Liver (tissue), 9 donors: ENCODE data around the gene DRD4. TPM values are rescaled to one million over a fixed set of nuclear protein-coding genes. Genes with fewer than 3 reads are reported as not detected.
A peak's percentile ranks its signal among the peaks of the same experiment; 100 is the strongest.

Experiments
- DNase-seq: peaks from one replicate; pipeline ENCODE4 v3.0.0-alpha.2; 2017; ENCODE audit warnings: low spot score
- H3K27ac ChIP-seq, 2 donors: one replicate each; pipeline ENCODE4 v1.7.0; 2013; ENCODE audit warnings: inconsistent platforms in 2 of 2, low read length in 2 of 2, control low read depth in 1 of 2, low read depth in 1 of 2, mild to moderate bottlenecking in 1 of 2
- H3K27me3 ChIP-seq, 4 donors: one replicate each; pipeline versions ENCODE4 v1.6.1 to v1.7.0; 2013; ENCODE audit warnings: low read length in 3 of 4, inconsistent platforms in 1 of 4, mild to moderate bottlenecking in 1 of 4, moderate library complexity in 1 of 4; ENCODE audit not compliant: control insufficient read depth in 4 of 4, insufficient read depth in 4 of 4
- H3K36me3 ChIP-seq, 4 donors: one replicate each; pipeline versions ENCODE4 v1.6.1 to v1.7.0; 2013; ENCODE audit warnings: low read length in 3 of 4, mild to moderate bottlenecking in 3 of 4, low read depth in 1 of 4, moderate library complexity in 1 of 4; ENCODE audit not compliant: control insufficient read depth in 4 of 4, insufficient read depth in 3 of 4
- H3K4me1 ChIP-seq, 4 donors: one replicate each; pipeline versions ENCODE4 v1.6.1 to v1.7.0; 2013; ENCODE audit warnings: low read length in 3 of 4, mild to moderate bottlenecking in 3 of 4, moderate library complexity in 1 of 4; ENCODE audit not compliant: control insufficient read depth in 4 of 4, insufficient read depth in 4 of 4
- H3K4me3 ChIP-seq, 3 donors: one replicate each; pipeline versions ENCODE4 v1.6.1 to v1.7.0; 2013; ENCODE audit warnings: low read length in 3 of 3, control low read depth in 1 of 3, low read depth in 1 of 3, mild to moderate bottlenecking in 1 of 3
- H3K9ac ChIP-seq, 2 donors: one replicate each; pipeline ENCODE4 v1.7.0; 2013; ENCODE audit warnings: low read length in 2 of 2, mild to moderate bottlenecking in 2 of 2, moderate library complexity in 2 of 2, control low read depth in 1 of 2, low read depth in 1 of 2
- H3K9me3 ChIP-seq, 4 donors: one replicate each; pipeline versions ENCODE4 v1.6.1 to v1.7.0; 2013; ENCODE audit warnings: low read length in 3 of 4; ENCODE audit not compliant: control insufficient read depth in 4 of 4
- EGR1 ChIP-seq, 2 donors: IDR thresholded peaks; 2 replicates each; pipeline ENCODE4 v1.6.1; 2016 to 2018; ENCODE audit warnings: antibody characterized with exemption in 2 of 2, low read depth in 2 of 2
- FOXA2 ChIP-seq: IDR thresholded peaks from 2 replicates; pipeline ENCODE4 v1.6.1; 2016; ENCODE audit warnings: antibody characterized with exemption
- GABPA ChIP-seq, 2 donors: IDR thresholded peaks in 1 of 2; conservative IDR thresholded peaks in 1 of 2; 2 replicates each; pipeline ENCODE4 v1.6.1; 2016; ENCODE audit warnings: antibody characterized with exemption in 2 of 2, mild to moderate bottlenecking in 1 of 2, moderate library complexity in 1 of 2
- HNF4A ChIP-seq, 2 donors: conservative IDR thresholded peaks; 2 replicates each; pipeline ENCODE4 v1.6.1; 2016; ENCODE audit warnings: antibody characterized with exemption in 2 of 2, mild to moderate bottlenecking in 2 of 2
- HNF4G ChIP-seq: IDR thresholded peaks from 2 replicates; pipeline ENCODE4 v1.6.1; 2016; ENCODE audit warnings: antibody characterized with exemption
- JUND ChIP-seq, 2 donors: IDR thresholded peaks; 2 replicates each; pipeline ENCODE4 v1.6.1; 2016; ENCODE audit warnings: antibody characterized with exemption in 2 of 2
- MAX ChIP-seq: IDR thresholded peaks from 2 replicates; pipeline ENCODE4 v1.6.1; 2016; ENCODE audit warnings: antibody characterized with exemption
- NR2F2 ChIP-seq: IDR thresholded peaks from 2 replicates; pipeline ENCODE4 v1.6.1; 2016; ENCODE audit warnings: antibody characterized with exemption
- RAD21 ChIP-seq, 2 donors: IDR thresholded peaks; 2 replicates each; pipeline ENCODE4 v1.6.1; 2016; ENCODE audit warnings: antibody characterized with exemption in 2 of 2, mild to moderate bottlenecking in 2 of 2
- REST ChIP-seq: IDR thresholded peaks from 2 replicates; pipeline ENCODE4 v1.6.1; 2016; ENCODE audit warnings: antibody characterized with exemption, mild to moderate bottlenecking
- RXRA ChIP-seq, 2 donors: IDR thresholded peaks; 2 replicates each; pipeline ENCODE4 v1.6.1; 2017 to 2018; ENCODE audit warnings: antibody characterized with exemption in 2 of 2, mild to moderate bottlenecking in 1 of 2
- SP1 ChIP-seq: IDR thresholded peaks from 2 replicates; pipeline ENCODE4 v1.6.1; 2018; ENCODE audit warnings: antibody characterized with exemption, mild to moderate bottlenecking
- TAF1 ChIP-seq: conservative IDR thresholded peaks from 2 replicates; pipeline ENCODE4 v1.6.1; 2016; ENCODE audit warnings: antibody characterized with exemption, mild to moderate bottlenecking
- YY1 ChIP-seq: IDR thresholded peaks from 2 replicates; pipeline ENCODE4 v1.6.1; 2016; ENCODE audit warnings: antibody characterized with exemption, mild to moderate bottlenecking
- WGBS: extraction: QIAGEN DNeasy Blood & Tissue Kit; methylation state at CpG from one replicate; pipeline ENCODE4 v1.1.7; 2013; 5-methylcytosine and 5-hydroxymethylcytosine counted together
- polyA plus RNA-seq, 2 donors: library from polyadenylated mRNA; stranded (reverse) in 1 of 2; unstranded in 1 of 2; fragments of 200-250 nt in 1 of 2; fragments of >200 nt in 1 of 2; fragmentation: Nextera tagmentation in 1 of 2; extraction: Ambion mirVana in 1 of 2; gene quantifications; one replicate each; pipeline versions ENCODE4 v1.2.1 to v1.2.3, GENCODE V29; 2013 to 2015
- total RNA-seq, 2 donors: library from RNA; depleted of rRNA; stranded (reverse); fragments of >200 nt; gene quantifications; one replicate each; pipeline ENCODE4 v1.2.3, GENCODE V29; 2014
- TF ChIP-seq, protein P1 (sequence below): fragments of 150-350 bp; IDR thresholded peaks from 2 replicates; pipeline ENCODE4 v1.5.1; 2017; ENCODE audit warnings: improper control_type of control experiment, low read depth, low read length; ENCODE audit not compliant: missing input control
- TF ChIP-seq, protein P2 (sequence below): IDR thresholded peaks from 2 replicates; pipeline ENCODE4 v1.6.1; 2016; ENCODE audit warnings: antibody characterized with exemption
- donor health status: healthy.
- donor health status: healthy.
- donor health status: healthy.
- donor health status: healthy.
- donor health status: healthy.

The DRD4 gene
- total and polyA plus RNA-seq, 4 donors, result not detected

DNA sequence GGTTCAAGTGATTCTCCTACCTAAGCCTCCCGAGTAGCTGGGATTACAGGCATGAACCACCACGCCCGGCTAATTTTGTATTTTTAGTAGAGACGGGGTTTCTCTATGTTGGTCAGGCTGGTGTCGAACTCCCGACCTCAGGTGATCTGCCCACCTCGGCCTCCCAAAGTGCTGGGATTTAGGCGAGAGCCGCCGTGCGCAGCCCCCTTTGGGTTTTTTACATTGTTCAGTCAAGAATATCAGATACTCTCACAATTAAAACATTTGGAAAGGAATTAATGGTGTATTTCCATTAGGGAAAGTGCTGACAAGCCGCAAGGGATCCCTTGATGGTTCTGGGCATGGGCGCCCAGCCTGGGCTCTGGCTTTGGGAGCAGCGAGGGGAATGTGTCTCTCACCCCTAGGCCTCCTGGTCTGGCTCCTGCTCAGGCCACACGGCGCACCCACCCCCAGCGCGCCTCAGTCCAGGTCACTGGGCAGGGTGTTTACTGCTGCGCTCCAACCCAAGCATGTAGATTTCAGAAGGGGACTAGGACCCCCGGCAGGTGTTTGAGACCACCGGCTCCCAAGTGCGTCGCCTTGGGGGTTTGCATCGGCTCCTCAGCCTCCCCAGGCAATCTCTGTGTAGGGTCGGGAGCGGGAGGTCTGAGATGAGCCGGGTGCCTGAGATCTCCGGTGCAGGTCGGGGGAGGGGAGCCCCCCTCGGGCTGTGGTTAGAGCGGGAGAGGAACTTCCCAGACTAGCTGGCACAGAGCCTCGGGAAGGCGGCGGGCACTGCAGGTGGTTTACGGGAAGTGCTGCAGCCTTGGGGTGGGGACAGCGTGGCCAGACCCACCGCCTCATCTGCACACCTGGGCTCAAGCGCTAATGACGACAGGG lies 20.5 kb upstream of the DRD4 start:
- H3K4me3 ChIP-seq, result peak overlapping the region in 1 of 3 donors; percentile 68
- peaks cover 12 to 49% (median 39%) of the 10 kb centered on the region in 4 donors for H3K4me1 ChIP-seq
- H3K9me3 ChIP-seq, result no peaks in the 10 kb centered on the region
- H3K27ac ChIP-seq, result peak overlapping the region; percentile 80 to 98
- TF ChIP-seq MAX (no peak), YY1 (no peak), GABPA (IDR thresholded peaks at IDR 0.05 in 1 of 2, conservative IDR thresholded peaks at IDR 0.05 in 1 of 2) (no peak), RXRA (IDR thresholded peaks at IDR 0.05) (no peak), HNF4G (no peak), EGR1 (IDR thresholded peaks at IDR 0.05; ENCODE audit: low read depth in 2 of 2) (no peak), RAD21 (IDR thresholded peaks at IDR 0.05) (no peak), TAF1 (no peak), NR2F2 (no peak), JUND (IDR thresholded peaks at IDR 0.05) (no peak), SP1 (no peak), FOXA2 (no peak), REST (no peak)
- TF ChIP-seq, protein P1, sequence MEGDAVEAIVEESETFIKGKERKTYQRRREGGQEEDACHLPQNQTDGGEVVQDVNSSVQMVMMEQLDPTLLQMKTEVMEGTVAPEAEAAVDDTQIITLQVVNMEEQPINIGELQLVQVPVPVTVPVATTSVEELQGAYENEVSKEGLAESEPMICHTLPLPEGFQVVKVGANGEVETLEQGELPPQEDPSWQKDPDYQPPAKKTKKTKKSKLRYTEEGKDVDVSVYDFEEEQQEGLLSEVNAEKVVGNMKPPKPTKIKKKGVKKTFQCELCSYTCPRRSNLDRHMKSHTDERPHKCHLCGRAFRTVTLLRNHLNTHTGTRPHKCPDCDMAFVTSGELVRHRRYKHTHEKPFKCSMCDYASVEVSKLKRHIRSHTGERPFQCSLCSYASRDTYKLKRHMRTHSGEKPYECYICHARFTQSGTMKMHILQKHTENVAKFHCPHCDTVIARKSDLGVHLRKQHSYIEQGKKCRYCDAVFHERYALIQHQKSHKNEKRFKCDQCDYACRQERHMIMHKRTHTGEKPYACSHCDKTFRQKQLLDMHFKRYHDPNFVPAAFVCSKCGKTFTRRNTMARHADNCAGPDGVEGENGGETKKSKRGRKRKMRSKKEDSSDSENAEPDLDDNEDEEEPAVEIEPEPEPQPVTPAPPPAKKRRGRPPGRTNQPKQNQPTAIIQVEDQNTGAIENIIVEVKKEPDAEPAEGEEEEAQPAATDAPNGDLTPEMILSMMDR, result no peak
- no peak overlapping the region for H3K9ac ChIP-seq
- H3K36me3 ChIP-seq, result peaks cover 2 to 12% (median 8%) of the 10 kb centered on the region in 4 donors
- WGBS, result 85% methylated on average over 39 of the region's 39 CpGs
- no peak for DNase-seq
- H3K27me3 ChIP-seq, result no peaks in the 10 kb centered on the region

- H3K4me3 ChIP-seq, result no peak overlapping the region
- no peak overlapping the region for H3K9ac ChIP-seq
- DNase-seq, result no peak
- TF ChIP-seq REST (no peak), FOXA2 (no peak), TAF1 (no peak), JUND (IDR thresholded peaks at IDR 0.05) (no peak), HNF4A (conservative IDR thresholded peaks at IDR 0.05) (no peak), NR2F2 (no peak)
- TF ChIP-seq, protein P2, sequence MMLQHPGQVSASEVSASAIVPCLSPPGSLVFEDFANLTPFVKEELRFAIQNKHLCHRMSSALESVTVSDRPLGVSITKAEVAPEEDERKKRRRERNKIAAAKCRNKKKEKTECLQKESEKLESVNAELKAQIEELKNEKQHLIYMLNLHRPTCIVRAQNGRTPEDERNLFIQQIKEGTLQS, result no peak
- no peak overlapping the region for H3K27ac ChIP-seq
- H3K9me3 ChIP-seq, result no peaks in the 10 kb centered on the region
- H3K4me1 ChIP-seq, result peaks cover 9 to 41% (median 32%) of the 10 kb centered on the region in 4 donors
- WGBS, result 95% methylated on average over 57 of the region's 57 CpGs
- H3K27me3 ChIP-seq, result no peaks in the 10 kb centered on the region
- peaks cover 2 to 11% (median 6%) of the 10 kb centered on the region in 4 donors for H3K36me3 ChIP-seq
Measured at GRCh38 chr11:617199-617911, 19.7 kb upstream of the DRD4 start.
